Prostate gland (tissue), 2 donors: ENCODE results near the gene KISS1. TPM values are rescaled to one million over a fixed set of nuclear protein-coding genes. Genes with fewer than 3 reads are reported as not detected.
A peak's percentile ranks its signal among the peaks of the same experiment; 100 is the strongest.

Source experiments
- DNase-seq: peaks from one replicate; pipeline ENCODE4 v3.0.0-alpha.2; 2019; ENCODE audit warnings: low spot score
- H3K27ac ChIP-seq, 2 donors: fragments of 200-600 bp; sonication (generic); 2 replicates each; pipeline ENCODE4 v1.5.1; 2017 to 2019
- H3K27me3 ChIP-seq: fragments of 200-600 bp; sonication (generic); replicated peaks from 2 replicates; pipeline ENCODE4 v1.5.1; 2019; ENCODE audit not compliant: insufficient read depth
- H3K36me3 ChIP-seq, 2 donors: fragments of 200-600 bp; sonication (generic); 1 replicate in 1 of 2; 2 replicates in 1 of 2; pipeline versions ENCODE4 v1.5.1 to v1.8.1; 2017 to 2019
- H3K4me1 ChIP-seq: fragments of 200-600 bp; sonication (generic); replicated peaks from 2 replicates; pipeline ENCODE4 v1.5.1; 2019
- H3K4me3 ChIP-seq, 2 donors: fragments of 200-600 bp; sonication (generic); 2 replicates each; pipeline ENCODE4 v1.5.1; 2017 to 2019
- H3K9me3 ChIP-seq: fragments of 200-600 bp; sonication (generic); 2 replicates; pipeline ENCODE4 v1.5.1; 2017
- POLR2A ChIP-seq: fragments of 450-650 bp; IDR thresholded peaks from one replicate; pipeline ENCODE4 v1.6.1; 2016; ENCODE audit warnings: antibody characterized with exemption, mild to moderate bottlenecking
- POLR2AphosphoS5 ChIP-seq: sonication (generic); formaldehyde crosslinking; IDR thresholded peaks from one replicate; pipeline ENCODE4 v1.6.1; 2017; ENCODE audit warnings: antibody characterized with exemption
- WGBS: methylation state at CpG from one replicate; pipeline ENCODE4 v1.1.5; 2018; 5-methylcytosine and 5-hydroxymethylcytosine counted together
- intact Hi-C: fragments of 100-400 bp; cut with DNase I; formaldehyde crosslinking; loops from one replicate; pipeline ENCODE4 v1.14.2; 2022
- total RNA-seq, 2 donors: library from RNA; depleted of rRNA; stranded (reverse); fragments of >200 nt; gene quantifications; one replicate each; pipeline ENCODE4 v1.1.0, GENCODE V29; 2016
- TF ChIP-seq, protein P1 (sequence below), 4 experiments: fragments of 200-600 bp in 2 of 4; fragments of 450-650 bp in 2 of 4; sonication (generic) in 2 of 4; IDR thresholded peaks; 1 replicate in 3 of 4; 2 replicates in 1 of 4; pipeline ENCODE4 v1.5.1; 2016 to 2019; ENCODE audit warnings: antibody characterized with exemption in 4 of 4, mild to moderate bottlenecking in 2 of 4, moderate library complexity in 2 of 4

KISS1 gene
- total RNA-seq, 2 donors from 2014 or later: 6.0 TPM; not detected in 1

DNA sequence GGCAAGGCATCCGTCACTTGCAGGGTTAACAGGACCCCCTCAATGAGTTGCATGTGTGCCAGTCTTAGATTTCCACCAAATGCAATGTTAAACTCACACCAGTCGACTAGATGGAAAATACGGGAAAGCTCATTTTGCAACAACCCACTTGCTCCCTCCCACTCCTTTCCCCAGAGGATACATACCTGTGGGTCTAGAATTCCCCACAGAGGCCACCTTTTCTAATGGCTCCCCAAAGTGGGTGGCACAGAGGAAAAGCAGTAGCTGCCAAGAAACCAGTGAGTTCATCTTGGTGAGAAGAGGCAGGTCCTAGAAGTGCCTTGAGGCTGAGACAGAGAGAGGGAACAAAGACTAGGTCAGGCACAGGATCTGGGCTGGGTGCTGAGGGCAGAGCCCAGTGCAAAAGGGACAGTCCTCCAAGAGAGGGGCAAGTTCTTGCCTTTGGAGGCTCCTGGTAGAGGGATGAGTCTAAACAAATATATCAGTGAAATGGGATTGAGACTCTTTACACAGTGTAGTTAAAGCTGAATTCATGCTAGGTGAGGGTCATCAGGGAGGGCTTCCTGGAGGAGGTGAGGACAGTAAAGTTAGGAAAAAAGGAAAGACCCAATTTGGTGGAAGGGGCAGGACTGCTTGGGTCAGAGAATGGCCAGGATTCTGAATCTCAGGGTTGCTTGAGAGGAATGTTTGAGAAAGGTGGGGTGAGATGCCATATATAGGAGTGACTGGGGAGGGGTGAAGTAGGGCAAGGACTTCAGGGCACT, 3.5 kb downstream of the KISS1 start:
- H3K9me3 ChIP-seq: no peaks in the 10 kb centered on the region
- H3K27ac ChIP-seq: no peak overlapping the region
- intact Hi-C loops: no loop called here
- H3K36me3 ChIP-seq: no peaks in the 10 kb centered on the region
- TF ChIP-seq, protein P1, sequence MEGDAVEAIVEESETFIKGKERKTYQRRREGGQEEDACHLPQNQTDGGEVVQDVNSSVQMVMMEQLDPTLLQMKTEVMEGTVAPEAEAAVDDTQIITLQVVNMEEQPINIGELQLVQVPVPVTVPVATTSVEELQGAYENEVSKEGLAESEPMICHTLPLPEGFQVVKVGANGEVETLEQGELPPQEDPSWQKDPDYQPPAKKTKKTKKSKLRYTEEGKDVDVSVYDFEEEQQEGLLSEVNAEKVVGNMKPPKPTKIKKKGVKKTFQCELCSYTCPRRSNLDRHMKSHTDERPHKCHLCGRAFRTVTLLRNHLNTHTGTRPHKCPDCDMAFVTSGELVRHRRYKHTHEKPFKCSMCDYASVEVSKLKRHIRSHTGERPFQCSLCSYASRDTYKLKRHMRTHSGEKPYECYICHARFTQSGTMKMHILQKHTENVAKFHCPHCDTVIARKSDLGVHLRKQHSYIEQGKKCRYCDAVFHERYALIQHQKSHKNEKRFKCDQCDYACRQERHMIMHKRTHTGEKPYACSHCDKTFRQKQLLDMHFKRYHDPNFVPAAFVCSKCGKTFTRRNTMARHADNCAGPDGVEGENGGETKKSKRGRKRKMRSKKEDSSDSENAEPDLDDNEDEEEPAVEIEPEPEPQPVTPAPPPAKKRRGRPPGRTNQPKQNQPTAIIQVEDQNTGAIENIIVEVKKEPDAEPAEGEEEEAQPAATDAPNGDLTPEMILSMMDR (IDR thresholded peaks at IDR 0.05): no peak
- TF ChIP-seq POLR2A (no peak), POLR2AphosphoS5 (no peak)
- H3K27me3 ChIP-seq: no peaks in the 10 kb centered on the region
- H3K4me3 ChIP-seq: no peak overlapping the region
- DNase-seq: no peak
- 77% methylated on average over 3 of the region's 3 CpGs for whole genome bisulfite sequencing
- H3K4me1 ChIP-seq: peaks cover 8% of the 10 kb centered on the region

DNA sequence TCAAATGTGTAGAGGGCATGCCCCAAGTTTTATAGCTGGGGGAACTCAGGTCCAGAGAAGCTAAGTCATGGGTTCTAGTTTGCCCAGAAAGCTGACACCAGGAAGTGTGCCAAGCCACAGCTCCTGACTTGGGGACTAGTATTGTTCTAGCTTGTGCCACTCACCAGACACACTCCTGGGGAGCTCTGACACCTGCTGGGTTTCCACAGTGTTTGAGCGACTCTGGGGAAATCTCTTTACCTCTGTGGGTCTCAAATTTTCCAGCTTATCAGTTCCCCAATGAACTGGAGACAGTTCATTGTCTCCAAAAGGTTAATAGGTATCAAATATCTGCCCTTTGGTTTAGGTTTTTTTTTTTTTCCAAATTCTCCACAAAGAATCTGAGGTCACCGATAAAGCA, 4.2 kb downstream of the KISS1 start:
- 94% methylated on average over 2 of the region's 2 CpGs for WGBS
- peaks cover 8% of the 10 kb centered on the region for H3K4me1 ChIP-seq
- TF ChIP-seq, protein P1 (IDR thresholded peaks at IDR 0.05): no peak
- TF ChIP-seq POLR2A: no peak
- no peak for TF ChIP-seq POLR2AphosphoS5
- no peaks in the 10 kb centered on the region for H3K9me3 ChIP-seq
- H3K27me3 ChIP-seq: no peaks in the 10 kb centered on the region
- no peak for DNase-seq
- H3K27ac ChIP-seq: no peak overlapping the region
- H3K36me3 ChIP-seq: no peaks in the 10 kb centered on the region
- intact Hi-C loops: no loop called here
- H3K4me3 ChIP-seq: no peak overlapping the region

DNA sequence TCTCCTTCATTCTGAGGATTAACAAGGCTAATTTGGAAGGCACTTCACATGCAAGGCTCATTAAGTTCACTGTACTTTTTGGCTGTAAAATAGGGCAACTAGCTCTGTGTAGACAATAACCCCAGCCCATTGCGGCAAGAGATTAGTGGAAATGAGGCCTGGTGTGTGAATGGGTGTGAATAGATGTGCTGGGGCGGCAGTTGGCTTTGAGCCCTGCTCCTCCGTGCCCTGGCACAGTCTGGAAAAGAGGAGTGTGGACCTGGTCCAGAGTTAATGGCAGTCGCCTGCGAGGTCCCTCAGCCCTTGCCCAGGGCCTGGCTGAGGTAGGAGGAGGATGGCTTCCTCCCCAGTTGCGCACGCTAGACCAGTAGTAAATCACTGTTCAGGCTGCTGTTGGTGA, 4.8 kb downstream of the KISS1 start:
- Histone ChIP-seq H3K4me3 (no peak overlapping the region), H3K27ac (no peak overlapping the region), H3K4me1 (peaks cover 8% of the 10 kb centered on the region), H3K36me3 (no peaks in the 10 kb centered on the region), H3K27me3 (no peaks in the 10 kb centered on the region), H3K9me3 (no peaks in the 10 kb centered on the region)
- DNase-seq: no peak
- 32% methylated on average over 7 of the region's 7 CpGs for WGBS
- intact Hi-C loops: no loop called here
- TF ChIP-seq, protein P1 (IDR thresholded peaks at IDR 0.05): no peak
- no peak for TF ChIP-seq POLR2AphosphoS5
- no peak for TF ChIP-seq POLR2A

- WGBS: 22% methylated on average over 34 of the region's 44 CpGs
- no peaks in the 10 kb centered on the region for H3K4me1 ChIP-seq
Measured at GRCh38 chr1:204190212-204191211, 5.8 kb downstream of the KISS1 start.

GRCh38 chr1:204188959-204189639, 7.2 kb downstream of the KISS1 start:
- H3K27me3 ChIP-seq: no peaks in the 10 kb centered on the region
- intact Hi-C loops: no loop called here
- H3K4me3 ChIP-seq: no peak overlapping the region
- DNase-seq: no peak
- H3K36me3 ChIP-seq: no peaks in the 10 kb centered on the region
- 93% methylated on average over 11 of the region's 11 CpGs for WGBS
- TF ChIP-seq, protein P1 (IDR thresholded peaks at IDR 0.05): no peak
- TF ChIP-seq POLR2A: no peak
- no peak for TF ChIP-seq POLR2AphosphoS5
- H3K4me1 ChIP-seq: no peaks in the 10 kb centered on the region
- no peak overlapping the region for H3K27ac ChIP-seq
- H3K9me3 ChIP-seq: no peaks in the 10 kb centered on the region

More at GRCh38 chr1:204190212-204191211, 5.8 kb downstream of the KISS1 start:
- intact Hi-C loops: no loop called here
- peak overlapping the region in 1 of 2 donors; percentile 49 for H3K27ac ChIP-seq
- H3K9me3 ChIP-seq: no peaks in the 10 kb centered on the region
- no peaks in the 10 kb centered on the region for H3K36me3 ChIP-seq
- TF ChIP-seq POLR2A (no peak), POLR2AphosphoS5 (peak; percentile 20)
- no peak overlapping the region for H3K4me3 ChIP-seq
- H3K27me3 ChIP-seq: no peaks in the 10 kb centered on the region
- no peak for DNase-seq
